A673 (cell line): ENCODE data around the gene AFF2.
"Not testable (repeated sequence)": the region's sequence is repeated elsewhere in the genome, so short reads cannot be mapped to it uniquely, and the experiment has no call there.

Experiments
- EZH2 ChIP-seq: fragments of 200-600 bp; sonication (generic); IDR thresholded peaks from 2 replicates; pipeline ENCODE4 v1.6.1; 2017; ENCODE audit warnings: borderline replicate concordance, low read depth, mild to moderate bottlenecking, mixed read lengths, antibody characterized with exemption, low read length; ENCODE audit not compliant: poor library complexity, severe bottlenecking
- TF ChIP-seq, protein P1 (sequence below): fragments of 300-800, 200-600 bp; sonication (generic); conservative IDR thresholded peaks from 2 replicates; pipeline ENCODE4 v1.5.1; 2017; ENCODE audit warnings: low read depth, mild to moderate bottlenecking, antibody characterized with exemption, low read length, moderate library complexity, mixed read lengths

DNA sequence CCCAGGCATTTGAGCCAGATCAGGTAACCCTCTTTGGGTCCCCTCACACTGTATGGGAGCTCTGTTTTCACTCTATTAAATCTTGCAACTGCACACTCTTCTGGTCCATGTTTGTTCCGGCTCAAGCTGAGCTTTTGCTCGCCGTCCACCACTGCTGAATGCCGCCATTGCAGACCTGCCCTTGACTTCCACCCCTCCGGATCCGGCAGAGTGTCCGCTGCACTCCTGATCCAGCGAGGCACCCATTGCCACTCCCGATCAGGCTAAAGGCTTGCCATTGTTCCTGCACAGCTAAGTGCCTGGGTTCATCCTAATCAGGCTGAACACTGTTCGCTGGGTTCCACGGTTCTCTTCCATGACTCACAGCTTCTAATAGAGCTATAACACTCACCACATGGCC is 406.2 kb downstream of the AFF2 start:
- TF ChIP-seq, protein P1, sequence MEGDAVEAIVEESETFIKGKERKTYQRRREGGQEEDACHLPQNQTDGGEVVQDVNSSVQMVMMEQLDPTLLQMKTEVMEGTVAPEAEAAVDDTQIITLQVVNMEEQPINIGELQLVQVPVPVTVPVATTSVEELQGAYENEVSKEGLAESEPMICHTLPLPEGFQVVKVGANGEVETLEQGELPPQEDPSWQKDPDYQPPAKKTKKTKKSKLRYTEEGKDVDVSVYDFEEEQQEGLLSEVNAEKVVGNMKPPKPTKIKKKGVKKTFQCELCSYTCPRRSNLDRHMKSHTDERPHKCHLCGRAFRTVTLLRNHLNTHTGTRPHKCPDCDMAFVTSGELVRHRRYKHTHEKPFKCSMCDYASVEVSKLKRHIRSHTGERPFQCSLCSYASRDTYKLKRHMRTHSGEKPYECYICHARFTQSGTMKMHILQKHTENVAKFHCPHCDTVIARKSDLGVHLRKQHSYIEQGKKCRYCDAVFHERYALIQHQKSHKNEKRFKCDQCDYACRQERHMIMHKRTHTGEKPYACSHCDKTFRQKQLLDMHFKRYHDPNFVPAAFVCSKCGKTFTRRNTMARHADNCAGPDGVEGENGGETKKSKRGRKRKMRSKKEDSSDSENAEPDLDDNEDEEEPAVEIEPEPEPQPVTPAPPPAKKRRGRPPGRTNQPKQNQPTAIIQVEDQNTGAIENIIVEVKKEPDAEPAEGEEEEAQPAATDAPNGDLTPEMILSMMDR, result not testable (repeated sequence)
- not testable (repeated sequence) for TF ChIP-seq EZH2
